Measurements from ENCODE around the gene OR6K2.
A peak's percentile ranks its signal among the peaks of the same experiment; 100 is the strongest.
"Not testable (repeated sequence)": the region's sequence is repeated elsewhere in the genome, so short reads cannot be mapped to it uniquely, and the experiment has no call there.

Gene OR6K2, protein sequence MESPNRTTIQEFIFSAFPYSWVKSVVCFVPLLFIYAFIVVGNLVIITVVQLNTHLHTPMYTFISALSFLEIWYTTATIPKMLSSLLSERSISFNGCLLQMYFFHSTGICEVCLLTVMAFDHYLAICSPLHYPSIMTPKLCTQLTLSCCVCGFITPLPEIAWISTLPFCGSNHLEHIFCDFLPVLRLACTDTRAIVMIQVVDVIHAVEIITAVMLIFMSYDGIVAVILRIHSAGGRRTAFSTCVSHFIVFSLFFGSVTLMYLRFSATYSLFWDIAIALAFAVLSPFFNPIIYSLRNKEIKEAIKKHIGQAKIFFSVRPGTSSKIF

GRCh38 chr1:158700552-158700951, at the start of gene OR6K2:
TSS of gene OR6K2 (minus strand) at chr1:158700652. CDS start at chr1:158700652, 0 bp downstream.
- no peak for DNase-seq (ENCODE audit: low spot score)

DNA sequence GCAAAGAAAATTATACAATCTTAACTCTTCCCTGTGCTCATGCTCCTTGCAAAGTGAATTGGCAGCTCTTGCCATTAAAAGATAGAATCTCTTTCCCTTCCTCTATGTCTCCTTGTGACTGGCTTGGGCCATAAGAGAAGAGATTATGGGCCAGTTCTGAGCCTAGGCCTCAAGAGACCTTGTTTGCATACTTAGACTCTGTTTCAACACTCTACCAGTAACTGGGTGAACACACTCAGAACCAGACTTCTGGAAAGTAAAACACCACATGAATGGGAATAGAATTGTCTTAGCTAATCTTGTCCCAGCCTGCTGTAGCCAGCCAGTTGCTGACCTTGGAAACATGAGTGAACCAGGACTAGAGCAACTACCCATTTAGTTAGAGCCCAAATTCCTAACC, 35.4 kb upstream of the OR6K2 start:
- DNase-seq (ENCODE audit: low spot score) = no peak

DNA sequence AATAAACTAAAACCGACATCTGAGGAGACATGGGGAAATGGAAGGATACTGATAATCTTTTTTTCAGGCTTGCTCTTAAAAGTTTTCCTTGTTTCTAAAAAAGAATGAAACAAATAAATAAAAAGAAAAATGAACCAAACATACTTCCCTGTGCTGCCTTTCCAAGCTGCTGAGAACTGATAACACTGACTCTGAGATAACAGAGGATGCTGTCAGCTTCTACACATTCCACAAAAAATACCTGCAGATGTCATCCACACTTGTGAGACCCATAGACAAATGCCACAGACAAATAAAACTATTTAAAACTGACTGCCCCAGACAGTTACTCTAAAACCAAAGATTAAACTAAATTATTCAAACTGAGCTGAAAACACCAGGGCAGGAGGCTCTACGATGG, 32.1 kb upstream of the OR6K2 start:
- no peak for DNase-seq (ENCODE audit: low spot score)

DNA sequence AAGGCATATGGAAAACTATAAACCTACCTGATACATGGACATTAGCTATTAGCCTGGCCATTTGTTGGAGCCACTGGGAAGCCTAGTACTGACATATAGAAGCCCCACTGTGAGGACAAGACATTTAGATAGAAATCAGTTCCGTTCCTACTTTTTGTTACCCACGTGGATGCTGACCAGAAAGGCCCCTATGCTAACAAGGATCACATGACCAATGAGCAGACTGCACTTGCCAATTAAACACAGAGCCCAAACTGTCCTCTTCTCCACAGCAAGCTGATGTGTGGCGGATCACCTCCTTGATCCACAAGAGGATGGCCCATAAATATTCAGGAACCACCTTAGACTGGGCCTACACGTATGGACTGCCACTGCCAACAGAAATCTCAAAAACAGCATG, 31.3 kb upstream of the OR6K2 start:
- no peak for DNase-seq (ENCODE audit: low spot score)

DNA sequence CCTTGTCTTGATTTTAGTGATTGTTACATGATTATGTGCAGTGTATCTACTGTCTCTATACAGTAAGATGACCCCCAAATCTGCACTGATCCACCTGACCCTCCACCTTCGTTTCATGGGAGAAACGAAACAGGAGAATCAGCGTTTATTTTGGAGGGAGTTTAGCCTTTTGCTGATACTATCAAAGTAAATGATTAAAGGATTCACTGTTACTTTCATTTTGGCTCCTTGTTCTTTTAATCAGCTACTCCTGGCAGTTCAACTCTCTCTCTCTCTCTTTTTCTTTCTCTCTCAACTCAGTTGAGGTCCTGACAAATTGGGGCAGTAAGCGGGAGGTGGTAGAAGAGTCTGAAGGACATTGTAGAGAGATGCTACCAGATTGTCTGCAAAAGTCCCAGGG, 30.0 kb upstream of the OR6K2 start:
- DNase-seq (ENCODE audit: low spot score) = no peak

DNA sequence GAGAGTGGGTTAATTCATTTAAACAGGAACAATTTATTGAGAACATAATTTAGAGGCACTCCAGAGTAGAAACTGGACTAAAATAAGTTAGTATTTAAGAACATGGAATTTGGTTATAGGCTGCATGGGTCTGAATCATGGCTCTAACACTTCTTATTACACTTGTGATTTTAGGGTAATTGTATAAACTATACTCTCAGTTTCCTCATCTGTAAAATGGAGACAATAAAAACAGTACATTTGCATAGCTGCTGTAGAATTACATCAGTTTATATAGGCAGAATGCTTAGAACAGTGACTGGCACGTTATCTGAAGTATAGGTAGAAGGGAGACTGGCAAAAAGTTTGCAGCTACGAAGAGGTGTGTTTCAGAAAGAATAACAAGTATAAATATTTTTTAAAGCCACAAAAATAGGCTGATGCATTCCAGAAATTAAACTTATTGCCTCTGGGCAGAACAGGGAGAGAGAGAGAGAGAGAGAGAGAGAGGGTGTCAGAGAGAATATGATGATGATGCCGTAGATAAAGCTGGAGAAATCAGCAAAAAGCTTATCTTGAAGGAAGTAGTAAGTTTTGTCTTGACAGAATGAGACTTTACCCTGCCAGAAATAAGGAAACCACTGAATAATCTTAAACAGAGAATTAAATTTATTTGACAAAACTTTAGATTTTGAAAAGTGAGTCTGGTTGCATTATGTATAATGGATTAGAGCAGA, 28.2 kb upstream of the OR6K2 start:
- DNase-seq (ENCODE audit: low spot score) = no peak

DNA sequence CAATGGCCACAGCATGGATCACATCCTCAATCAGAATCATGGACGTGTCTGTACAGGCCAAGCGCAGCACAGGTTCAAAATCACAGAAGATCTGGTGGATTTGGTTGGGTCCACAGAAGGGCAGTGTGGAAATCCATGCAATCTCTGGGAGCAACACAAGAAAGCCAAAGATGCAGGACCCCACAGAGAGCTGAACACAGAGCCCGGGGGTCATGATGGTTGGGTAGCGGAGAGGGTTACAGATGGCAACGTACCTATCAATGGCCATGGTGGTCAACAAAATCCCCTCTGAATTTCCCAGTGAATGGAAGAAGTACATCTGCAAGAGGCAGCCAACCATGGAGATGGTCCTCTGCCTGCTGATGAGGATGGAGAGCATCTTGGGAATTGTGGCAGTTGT, 24.0 kb upstream of the OR6K2 start:
- no peak for DNase-seq (ENCODE audit: low spot score)

- DNase-seq (ENCODE audit: low spot score) = no peak
Observed at GRCh38 chr1:158720620-158721019, 20.2 kb upstream of the OR6K2 start, which contains the start of gene OR6K3. TSS of gene OR6K3 (minus strand) at chr1:158720720. CDS start at chr1:158718115, 2,605 bp downstream.

DNA sequence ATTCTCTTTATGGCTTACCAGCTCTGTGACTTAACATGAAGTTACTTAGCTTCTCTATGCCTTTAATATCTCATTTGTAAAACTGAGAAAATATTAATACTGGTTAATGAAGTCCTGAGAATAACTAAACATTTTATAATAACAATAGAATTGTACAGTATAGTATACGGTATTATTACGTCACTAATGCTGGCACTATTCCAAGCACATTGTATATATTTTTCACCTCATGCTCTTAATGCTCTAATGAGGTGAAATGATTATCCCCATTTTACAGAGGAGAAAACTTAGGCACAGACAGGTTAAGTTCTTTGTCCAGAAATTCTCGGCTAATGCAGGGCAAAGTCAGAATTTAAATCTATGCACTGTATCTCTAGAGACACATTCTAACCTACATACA, 19.2 kb upstream of the OR6K2 start:
- DNase-seq (ENCODE audit: low spot score) = no peak

GRCh38 chr1:158717344-158717743, 16.9 kb upstream of the OR6K2 start:
- no peak for DNase-seq (ENCODE audit: low spot score)

- DNase-seq (ENCODE audit: low spot score) = peak; percentile 50
Observed at GRCh38 chr1:158716335-158716734, 15.9 kb upstream of the OR6K2 start.

DNA sequence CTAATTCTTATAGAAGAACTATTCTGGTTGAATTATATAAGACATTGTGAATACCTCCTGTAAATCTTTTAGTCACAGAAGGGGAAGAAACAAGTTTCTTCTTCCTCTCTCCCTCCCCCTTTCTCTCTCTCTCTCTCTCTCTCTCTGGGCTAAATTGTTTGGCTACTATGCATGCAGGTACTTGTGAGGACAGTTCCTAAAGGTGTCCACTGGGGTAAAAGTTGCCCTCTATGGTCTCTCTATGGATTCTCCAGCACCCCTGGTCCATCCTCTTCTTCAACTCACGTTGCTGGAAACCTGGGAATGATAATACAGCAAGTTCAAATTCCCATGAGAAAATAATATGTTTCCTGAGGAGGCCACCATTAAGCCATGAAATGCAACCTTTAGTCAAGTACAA, 14.3 kb upstream of the OR6K2 start:
- no peak for DNase-seq (ENCODE audit: low spot score)

GRCh38 chr1:158711098-158711497, 10.6 kb upstream of the OR6K2 start:
- DNase-seq (ENCODE audit: low spot score) = no peak

DNA sequence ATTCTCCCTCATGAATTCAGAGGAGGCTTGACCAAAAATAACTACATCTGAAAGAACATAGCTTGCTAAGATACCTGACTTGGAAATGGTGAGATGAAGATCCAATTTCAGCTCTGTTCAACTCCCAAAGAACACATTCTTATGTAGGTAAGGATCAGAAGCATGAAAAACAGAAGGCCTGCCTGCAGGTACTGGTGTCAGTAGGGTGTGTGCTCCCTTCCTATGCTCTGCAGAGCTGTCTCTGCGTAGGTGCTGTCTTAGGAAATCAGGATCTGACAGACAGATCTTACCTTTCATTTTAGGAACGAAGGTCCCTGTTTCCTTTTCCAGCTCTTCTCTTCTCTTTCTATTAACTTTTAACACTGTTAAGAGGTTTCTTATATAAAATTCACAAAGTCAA, 5.6 kb upstream of the OR6K2 start:
- DNase-seq (ENCODE audit: low spot score) = no peak

DNA sequence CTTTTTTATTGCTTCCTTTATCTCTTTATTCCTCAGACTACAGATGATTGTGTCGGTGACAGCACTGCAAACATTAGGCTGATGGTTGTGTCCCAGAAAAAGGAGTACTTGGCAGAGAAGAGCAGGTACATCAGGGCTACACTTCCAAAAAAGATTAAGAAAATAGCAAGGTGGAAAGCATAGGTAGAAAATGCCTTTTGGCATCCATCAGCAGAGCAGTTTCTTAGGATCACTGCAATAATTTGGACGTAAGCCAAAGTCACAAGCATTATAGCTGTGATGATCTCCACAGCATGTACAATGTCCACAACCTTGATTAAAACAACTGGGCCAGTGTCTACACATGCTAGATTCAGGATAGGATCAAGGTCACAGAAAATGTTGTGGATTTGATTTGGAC, 5.9 kb downstream of the OR6K2 start:
- DNase-seq (ENCODE audit: low spot score) = no peak

DNA sequence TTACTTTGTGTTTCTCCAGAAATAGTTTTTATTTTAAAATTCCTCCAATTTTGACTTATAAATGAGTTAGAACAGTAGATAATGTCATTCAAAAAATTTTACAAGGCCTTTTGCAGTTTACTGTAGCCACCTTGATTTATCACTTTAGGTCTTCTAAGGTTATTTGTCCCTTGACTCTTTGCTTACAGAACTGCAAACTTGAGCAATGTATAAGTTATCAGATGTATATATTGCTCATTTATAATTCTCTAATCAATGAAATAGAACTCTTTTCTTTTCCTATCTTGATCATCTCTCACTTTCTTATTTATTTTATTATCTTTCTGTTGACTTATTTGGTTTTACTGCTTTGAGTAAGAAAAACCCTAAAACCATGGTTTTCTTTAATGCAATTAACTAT, 8.1 kb downstream of the OR6K2 start:
- no peak for DNase-seq (ENCODE audit: low spot score)

DNA sequence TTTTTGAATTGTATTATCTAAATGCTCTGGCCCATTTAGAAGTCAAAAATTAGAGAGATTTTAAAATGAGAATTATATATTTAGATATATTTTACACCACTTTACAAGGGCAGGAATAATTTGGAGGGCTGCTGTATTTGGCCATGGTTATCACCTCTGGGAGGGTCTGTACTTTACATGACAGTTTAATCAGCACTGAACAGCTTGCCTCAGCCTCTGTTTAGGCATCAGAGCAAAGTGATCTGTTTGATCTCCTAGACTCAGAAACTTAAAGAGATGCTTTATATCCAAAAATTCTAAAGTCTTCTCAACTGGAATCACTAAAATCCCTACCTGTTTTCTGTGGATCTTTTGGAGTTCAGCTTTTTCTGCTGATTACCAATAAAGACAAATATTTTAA, 8.5 kb downstream of the OR6K2 start:
- no peak for DNase-seq (ENCODE audit: low spot score)

DNA sequence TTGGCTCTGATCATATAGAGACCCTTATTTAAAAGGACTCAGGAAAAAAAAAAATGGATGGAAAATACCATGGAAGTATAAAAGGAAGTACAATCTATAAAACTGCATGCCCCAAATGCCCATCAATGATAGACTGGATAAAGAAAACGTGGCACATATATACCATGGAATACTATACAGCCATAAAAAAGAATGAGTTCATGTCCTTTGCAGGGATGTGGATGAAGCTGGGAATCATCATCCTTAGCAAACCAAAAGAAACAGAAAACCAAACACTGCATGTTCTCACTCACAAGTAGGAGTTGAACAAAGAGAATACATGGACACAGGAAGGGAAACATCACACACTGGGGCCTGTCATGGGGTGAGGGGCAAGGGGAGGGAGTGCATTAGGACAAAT, 9.3 kb downstream of the OR6K2 start:
- DNase-seq (ENCODE audit: low spot score) = not testable (repeated sequence)

DNA sequence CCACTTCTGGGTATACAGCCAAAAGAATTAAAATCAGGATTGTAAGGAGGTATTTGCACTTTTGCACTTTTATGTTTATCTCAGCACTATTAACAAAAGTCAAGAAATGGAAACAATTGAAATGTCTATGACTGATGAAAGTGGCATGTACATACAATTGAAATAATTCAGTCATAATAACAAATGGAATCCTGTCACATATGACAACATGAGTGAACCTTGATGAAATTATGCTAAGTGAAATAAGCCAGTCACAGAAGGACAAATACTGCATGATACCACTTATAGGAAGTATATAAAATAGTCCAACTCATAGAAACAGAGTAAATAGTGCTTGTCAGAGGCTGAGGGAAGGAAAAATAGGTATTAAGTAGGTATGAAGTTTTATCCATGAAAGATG, 10.6 kb downstream of the OR6K2 start:
- DNase-seq (ENCODE audit: low spot score) = no peak

DNA sequence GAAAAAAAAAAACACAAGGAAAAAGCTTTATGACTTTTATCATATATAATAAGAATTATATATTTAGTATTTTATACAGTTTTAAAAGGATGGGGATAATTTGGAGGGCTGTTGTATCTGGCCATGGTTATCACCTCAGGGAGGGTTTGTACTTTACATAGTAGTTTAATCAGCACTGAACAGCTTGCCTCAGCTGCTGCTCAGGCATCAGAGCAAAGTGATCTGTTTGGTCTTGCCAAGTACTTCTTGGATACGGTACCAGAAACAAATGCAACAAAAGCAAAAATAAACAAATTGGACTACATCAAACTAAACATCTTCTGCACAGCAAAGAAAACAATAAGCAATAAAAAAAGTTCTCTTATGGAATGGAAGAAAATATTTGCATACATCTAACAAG, 11.3 kb downstream of the OR6K2 start:
- DNase-seq (ENCODE audit: low spot score) = no peak

- not testable (repeated sequence) for DNase-seq (ENCODE audit: low spot score)
Observed at GRCh38 chr1:158688343-158688742, 12.1 kb downstream of the OR6K2 start.

DNA sequence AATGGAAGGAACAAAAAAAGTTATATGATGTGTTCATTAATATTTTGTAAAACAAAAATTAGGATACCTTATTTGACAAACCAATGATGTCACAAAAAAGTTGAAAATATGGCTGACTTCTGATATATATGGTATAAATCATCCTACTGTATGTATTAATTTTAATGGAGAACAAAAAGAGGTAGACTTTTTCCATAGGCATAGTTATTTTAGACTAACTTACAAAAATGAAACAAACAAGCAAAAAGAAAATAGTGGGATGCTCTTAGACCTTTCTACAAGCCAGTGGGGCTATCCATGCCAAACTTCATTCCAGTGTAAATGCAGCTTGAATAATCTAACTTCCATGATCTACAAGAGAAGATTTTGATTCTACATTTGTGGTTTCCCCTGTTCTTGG, 13.4 kb downstream of the OR6K2 start:
- DNase-seq (ENCODE audit: low spot score) = no peak

DNA sequence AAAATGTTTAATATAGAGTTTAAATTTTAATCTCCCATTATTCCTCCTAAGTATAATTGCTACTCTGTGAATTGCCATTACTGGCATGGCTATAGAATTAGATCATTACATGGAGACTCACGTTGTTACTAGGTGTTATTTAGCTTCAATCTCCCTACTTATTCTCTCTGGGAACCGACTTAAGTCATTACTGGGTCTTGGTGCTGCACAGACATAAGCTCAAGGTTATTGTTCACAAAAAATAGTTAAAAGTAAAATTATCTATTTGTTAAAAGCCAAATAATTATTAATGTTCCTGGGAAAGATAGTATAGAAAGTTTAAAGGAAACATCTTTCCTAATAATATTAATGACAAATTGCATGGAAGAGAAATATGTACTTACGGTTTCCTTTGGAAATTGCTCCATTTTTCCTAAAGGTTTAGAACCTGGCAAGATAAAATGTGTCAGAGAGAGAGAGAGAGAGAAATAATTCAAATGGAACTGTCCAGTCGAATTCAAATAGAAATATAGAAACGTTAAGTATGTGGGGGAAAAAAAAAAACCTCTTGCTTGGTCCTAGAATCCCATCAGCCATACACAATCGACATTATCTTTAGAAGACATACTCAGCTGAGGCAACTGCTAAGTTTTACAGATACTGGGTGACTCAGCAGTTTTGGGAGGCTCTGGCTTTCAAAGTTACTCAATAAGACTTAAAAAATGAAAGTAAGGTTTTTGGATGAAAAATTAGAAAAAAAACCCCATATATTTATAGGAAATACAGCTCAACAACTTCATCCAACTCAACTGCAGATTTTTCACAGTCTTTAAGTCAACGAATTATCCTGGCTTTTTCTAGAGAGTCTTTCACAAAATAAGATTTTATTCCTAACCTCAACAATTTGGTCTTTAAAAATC, 14.1 kb downstream of the OR6K2 start, which contains the start of gene SPTA1:
Gene SPTA1 (minus strand): TSS at position 605 of the 899 bp plus-strand sequence. CDS start 198 bp downstream, at position 407.
- DNase-seq (ENCODE audit: low spot score) = no peak
